Keratinocyte (primary cell): Measurements from ENCODE around the gene CDC42.
"Not testable (repeated sequence)": the region's sequence is repeated elsewhere in the genome, so short reads cannot be mapped to it uniquely, and the experiment has no call there.

Experiments
- EZH2 ChIP-seq: IDR thresholded peaks from one replicate; pipeline ENCODE4 v1.6.1; 2012; ENCODE audit warnings: inconsistent platforms, mild to moderate bottlenecking, low read length, moderate library complexity
- TF ChIP-seq, protein P1 (sequence below), 3 experiments: IDR thresholded peaks in 1 of 3; conservative IDR thresholded peaks in 1 of 3; optimal IDR thresholded peaks in 1 of 3; 2 replicates in 2 of 3; 3 replicates in 1 of 3; pipeline versions ENCODE3 to v1.5.1; 2011; ENCODE audit warnings: low read length in 3 of 3, mild to moderate bottlenecking in 3 of 3, moderate library complexity in 2 of 3, control low read depth in 1 of 3, inconsistent platforms in 1 of 3; ENCODE audit not compliant: insufficient read depth in 2 of 3; ENCODE audit errors: extremely low read depth in 1 of 3

DNA sequence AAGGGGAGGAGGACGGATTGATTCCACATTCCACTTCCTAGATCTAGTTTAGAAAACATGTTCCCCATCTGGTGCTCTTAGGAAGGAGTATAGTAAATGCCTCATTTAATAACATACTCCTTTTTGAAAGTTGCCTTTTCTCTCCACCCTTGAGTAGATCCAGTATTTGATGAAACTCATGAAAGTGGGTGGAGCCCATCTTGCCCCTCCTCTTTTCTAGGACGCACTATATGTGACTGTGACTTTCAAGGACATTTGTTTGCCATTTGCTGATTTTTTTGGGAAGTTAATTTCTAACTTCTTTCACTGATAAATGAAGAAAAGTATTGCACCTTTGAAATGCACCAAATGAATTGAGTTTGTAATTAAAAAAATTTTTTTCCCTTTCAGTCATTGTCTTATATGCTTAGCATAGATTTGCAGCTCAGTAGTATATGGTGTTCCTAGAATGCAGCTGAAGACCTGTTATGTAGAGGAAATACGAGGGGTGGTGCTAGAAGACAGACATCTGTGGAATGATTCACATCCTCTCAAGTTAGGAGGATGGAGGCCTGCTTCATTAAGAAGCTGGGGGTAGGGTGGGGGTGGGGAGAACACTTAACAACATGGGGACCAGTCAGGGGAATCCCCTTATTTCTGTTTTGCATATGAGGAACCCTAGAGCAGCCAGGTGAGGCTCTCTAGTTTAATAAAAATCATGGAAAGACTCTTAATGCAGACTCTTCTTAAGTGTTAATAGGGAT is 39.7 kb downstream of the CDC42 start:
- TF ChIP-seq, protein P1, sequence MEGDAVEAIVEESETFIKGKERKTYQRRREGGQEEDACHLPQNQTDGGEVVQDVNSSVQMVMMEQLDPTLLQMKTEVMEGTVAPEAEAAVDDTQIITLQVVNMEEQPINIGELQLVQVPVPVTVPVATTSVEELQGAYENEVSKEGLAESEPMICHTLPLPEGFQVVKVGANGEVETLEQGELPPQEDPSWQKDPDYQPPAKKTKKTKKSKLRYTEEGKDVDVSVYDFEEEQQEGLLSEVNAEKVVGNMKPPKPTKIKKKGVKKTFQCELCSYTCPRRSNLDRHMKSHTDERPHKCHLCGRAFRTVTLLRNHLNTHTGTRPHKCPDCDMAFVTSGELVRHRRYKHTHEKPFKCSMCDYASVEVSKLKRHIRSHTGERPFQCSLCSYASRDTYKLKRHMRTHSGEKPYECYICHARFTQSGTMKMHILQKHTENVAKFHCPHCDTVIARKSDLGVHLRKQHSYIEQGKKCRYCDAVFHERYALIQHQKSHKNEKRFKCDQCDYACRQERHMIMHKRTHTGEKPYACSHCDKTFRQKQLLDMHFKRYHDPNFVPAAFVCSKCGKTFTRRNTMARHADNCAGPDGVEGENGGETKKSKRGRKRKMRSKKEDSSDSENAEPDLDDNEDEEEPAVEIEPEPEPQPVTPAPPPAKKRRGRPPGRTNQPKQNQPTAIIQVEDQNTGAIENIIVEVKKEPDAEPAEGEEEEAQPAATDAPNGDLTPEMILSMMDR (optimal IDR thresholded peaks at IDR 0.05 in 1 of 3, IDR thresholded peaks at IDR 0.05 in 1 of 3, conservative IDR thresholded peaks at IDR 0.05 in 1 of 3; ENCODE audit: extremely low read depth in 1 of 3, insufficient read depth in 2 of 3, low read length in 3 of 3), result not testable (repeated sequence)
- TF ChIP-seq EZH2, result not testable (repeated sequence)
